Left kidney (tissue), 2 donors: Measurements from ENCODE around the gene TMEM222. TPM values are rescaled to one million over a fixed set of nuclear protein-coding genes. Genes with fewer than 3 reads are reported as not detected.

Experiments
- DNase-seq: peaks from one replicate; pipeline ENCODE4 v3.0.0-alpha.2; 2013
- polyA plus RNA-seq: library from polyadenylated mRNA; unstranded; fragments of 120-200 nt; gene quantifications from one replicate; pipeline ENCODE4 v1.2.1, GENCODE V29; 2013; ENCODE audit not compliant: insufficient read length

Gene TMEM222
- polyA plus RNA-seq, 1 donor, result 38.7 TPM

DNA sequence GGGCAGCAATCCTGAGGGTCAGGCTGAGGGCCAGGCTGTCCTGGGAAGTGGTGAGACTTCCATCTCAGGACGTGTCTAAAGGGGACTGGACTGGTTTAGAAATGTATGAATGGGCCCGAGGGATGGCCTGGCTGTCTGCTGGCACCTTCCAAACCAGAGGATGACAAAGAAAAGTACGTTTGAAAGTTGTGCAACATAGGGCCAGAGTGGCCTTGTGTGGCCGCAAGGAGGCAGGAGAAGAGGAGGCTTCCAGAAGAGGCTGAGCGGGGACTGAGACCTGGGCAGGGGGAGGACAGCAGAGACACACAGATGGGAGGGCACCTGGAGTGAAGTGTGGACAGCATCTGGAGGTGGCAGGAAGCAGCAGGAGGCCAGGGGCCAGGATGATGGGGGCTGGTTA lies 17.2 kb downstream of the TMEM222 start:
- DNase-seq, result no peak

DNA sequence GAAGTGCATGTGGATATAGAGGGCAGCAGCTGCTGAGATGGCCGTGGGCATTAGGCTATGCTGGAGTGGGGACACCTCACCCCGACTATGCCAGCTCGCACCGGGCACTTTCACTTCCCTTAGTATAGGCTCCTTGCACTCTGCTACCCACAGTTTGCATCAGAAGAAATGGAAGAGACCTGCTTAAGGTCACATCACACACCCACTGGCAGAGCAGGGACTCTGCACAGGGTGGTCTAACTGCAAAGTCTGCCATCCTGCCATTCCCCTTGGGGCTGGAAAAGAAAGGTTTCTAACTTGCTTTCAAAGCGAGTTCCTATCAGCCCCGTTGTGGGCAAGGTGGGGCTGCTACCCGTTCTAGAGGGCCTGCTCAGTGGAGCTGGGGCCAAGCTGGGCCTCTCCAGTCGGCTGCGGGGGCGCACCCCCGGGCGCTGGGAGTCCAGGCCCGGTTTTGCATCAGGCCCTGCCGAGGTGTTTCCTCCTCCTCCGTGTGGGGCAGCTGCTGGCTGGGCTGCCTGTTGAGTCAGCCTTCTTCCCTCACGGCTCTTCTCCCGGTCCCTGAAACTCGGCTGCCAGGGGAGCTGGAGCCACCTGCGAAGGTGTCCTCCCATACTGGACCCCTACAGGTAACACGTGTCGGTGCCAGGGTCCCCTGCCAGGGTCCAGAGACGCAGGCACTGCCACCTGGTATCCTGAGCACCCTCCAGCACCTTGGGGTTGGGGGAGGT lies 19.7 kb downstream of the TMEM222 start, which contains the start of gene SYTL1:
Gene SYTL1 (plus strand): TSS at position 498 of the 728 bp plus-strand sequence. CDS start 3,313 bp downstream, outside the sequence.
- no peak for DNase-seq

DNA sequence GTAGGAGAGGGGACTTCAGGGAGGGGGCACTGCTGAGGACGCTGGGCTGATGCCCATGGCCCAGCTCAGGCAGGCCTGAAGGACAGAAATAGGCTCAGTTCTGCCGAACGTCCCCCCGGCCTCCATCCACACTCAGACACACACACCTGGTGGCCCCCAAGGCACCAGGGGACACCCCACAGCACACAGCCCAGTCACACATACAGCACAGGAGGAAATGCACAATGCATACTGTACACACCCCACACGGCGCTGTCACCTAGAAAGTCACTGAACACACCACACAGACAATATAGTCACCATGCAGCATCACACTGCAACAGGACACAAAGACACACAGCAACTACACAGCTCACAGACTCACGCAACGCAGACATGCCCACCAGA lies 20.4 kb downstream of the TMEM222 start:
- no peak for DNase-seq

DNA sequence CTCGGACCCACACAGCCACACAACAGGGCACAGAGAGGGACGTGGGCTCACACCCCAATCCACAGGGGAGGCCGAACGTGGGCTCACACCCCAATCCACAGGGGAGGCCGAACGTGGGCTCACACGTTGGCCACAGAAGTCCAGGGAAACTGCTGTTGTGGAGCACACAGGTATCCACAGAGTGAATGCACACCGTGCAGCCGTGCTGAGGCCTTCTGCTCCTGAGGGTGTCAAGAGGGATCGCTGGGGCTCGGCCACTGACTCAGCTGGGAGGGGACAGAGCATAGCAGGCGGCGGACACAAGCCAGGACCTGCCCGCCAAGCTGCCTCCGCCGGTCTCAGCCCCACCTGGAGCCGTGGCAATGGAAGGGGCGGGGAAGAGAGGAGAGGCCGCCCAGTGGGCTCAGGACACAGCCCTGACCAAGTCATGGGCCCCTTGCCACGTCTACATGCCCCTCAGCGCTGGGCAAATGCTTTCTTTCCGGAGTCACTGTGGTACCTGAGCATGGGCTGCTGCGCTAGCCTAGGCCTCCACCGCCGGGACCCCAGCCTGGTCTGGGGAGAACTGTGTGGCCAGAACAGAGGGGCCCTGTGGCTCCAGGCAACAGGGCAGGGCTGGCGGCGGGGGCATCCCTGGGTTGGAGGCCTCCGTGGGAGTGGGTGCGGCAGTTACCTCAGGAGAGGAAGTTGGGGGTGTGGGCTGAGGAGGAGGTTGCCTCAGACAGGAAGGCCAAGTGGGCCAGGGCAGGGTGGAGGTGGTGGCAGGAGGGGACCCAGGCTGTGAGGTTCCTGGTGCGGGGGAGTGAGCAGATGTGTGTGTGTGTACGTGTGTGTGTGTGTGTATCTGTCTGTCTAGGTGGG lies 21.0 kb downstream of the TMEM222 start:
- no peak for DNase-seq

DNA sequence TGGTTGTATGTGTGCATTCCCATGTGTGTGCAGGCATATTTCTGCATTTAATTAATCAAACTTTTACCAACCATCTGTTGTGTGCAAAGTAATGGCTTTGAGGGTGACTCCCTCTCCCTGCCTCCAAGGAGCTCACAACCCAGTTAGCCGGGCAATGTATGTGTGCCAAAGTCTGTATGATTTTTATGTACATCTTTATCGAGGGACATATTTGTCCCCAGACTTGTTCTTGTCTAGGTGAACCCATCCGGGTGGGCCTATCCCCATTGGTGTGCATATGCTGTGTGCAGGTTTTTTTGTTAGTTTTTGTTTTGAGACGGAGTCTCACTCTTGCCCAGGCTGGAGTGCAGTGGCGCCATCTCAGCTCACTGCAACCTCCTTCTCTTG lies 21.7 kb downstream of the TMEM222 start:
- no peak for DNase-seq

DNA sequence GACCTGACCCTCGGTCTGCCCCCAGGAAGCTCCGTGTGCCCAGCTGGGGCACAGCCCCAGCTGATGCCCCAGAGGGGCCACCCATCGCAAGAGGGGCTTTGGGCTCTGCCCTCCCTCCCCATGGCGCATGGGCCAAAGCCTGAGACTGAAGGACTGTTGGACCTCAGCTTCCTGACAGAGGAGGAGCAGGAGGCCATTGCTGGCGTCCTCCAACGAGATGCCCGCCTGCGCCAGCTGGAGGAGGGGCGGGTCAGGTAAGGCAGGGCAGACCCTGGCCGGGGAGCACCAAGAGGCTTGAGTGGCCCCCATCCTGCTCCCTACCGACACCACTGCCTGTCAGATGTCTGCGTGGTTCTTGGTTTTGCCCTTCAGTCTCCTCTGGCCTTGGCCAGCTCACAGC lies 23.3 kb downstream of the TMEM222 start:
- DNase-seq, result no peak

DNA sequence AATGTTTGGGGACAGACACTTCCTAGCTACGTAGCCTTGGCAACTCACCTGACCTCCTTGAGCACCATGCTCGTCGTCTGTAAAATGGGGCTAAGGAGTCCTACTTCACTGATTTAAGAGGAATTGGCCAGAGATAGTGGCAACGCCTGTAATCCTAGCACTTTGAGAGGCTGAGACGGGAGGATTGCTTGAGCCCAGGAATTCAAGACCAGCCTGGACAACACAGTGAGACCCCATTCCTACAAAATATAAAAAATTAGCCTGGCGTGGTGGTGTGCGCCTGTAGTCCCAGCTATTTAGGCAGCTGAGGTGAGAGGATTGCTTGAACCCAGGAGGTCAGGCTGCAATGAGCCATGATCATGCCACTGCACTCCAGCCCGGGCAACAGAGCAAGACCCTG lies 24.4 kb downstream of the TMEM222 start:
- no peak for DNase-seq

DNA sequence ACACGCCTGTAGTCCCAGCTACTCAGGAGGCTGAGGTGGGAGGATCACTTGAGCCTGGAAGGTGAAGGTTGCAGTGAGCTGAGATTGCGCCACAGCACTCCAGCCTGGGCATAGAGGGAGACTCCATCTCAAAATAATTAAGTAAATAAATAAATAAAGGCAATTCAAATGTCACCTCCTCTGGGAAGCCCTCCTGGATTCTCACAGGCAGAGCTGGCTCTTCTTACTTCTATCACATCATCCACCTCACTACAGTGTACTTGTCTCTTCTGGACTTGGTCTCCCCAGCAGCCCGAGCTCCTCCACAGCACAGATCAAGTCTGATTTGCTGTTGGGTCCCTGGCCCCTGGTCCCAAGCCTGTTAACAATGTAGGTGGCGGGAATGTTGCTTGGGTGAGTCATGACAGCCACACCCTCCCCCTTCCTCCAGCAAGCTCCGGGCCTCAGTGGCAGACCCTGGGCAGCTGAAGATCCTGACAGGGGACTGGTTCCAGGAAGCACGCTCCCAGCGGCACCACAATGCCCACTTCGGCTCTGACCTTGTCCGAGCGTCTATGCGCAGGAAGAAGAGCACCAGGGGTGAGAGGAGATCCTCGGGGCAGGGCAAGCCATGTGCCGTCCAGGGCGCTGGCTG lies 25.1 kb downstream of the TMEM222 start:
- no peak for DNase-seq

DNA sequence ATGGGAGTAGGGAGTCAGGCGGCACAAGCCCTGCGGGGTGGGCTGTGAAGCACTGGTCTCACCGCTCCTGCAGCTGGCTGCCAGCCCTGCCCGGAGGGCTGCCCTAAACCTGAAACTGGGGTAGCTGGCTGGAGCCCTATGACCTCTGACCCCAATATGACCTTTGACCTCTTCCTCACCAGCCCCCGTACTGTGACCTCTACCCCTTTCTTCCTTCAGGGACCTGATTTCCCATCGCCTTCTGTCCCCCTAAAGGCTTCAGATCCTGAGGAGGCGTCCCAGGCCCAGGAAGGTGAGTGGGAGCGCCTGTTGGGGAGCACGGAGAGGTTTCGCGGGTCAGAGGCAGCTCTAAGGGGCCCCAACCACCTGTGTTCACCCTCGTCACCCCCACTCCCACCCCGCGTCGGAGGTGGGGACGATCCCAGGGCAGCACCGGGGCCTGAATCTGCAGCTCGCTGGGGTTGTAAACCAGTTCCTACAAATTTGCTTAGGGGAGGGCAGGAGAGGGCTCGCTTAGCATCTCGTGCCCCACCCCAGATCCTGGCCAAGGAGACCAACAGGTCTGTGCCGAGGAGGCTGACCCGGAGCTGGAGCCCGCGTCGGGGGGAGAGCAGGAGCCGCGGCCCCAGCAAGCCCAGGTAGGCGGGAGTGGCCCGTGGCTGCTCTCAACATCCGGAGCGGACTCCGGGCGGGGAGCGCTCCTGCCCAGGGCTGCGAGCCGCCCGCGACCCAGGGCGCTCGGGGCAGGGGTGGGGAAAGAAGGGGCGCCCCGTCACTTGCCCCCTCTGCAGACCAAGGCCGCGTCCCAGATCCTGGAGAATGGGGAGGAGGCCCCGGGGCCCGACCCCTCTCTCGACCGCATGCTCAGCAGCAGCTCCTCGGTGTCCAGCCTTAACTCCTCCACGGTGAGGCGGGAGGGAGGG lies 27.2 kb downstream of the TMEM222 start:
- DNase-seq, result no peak

DNA sequence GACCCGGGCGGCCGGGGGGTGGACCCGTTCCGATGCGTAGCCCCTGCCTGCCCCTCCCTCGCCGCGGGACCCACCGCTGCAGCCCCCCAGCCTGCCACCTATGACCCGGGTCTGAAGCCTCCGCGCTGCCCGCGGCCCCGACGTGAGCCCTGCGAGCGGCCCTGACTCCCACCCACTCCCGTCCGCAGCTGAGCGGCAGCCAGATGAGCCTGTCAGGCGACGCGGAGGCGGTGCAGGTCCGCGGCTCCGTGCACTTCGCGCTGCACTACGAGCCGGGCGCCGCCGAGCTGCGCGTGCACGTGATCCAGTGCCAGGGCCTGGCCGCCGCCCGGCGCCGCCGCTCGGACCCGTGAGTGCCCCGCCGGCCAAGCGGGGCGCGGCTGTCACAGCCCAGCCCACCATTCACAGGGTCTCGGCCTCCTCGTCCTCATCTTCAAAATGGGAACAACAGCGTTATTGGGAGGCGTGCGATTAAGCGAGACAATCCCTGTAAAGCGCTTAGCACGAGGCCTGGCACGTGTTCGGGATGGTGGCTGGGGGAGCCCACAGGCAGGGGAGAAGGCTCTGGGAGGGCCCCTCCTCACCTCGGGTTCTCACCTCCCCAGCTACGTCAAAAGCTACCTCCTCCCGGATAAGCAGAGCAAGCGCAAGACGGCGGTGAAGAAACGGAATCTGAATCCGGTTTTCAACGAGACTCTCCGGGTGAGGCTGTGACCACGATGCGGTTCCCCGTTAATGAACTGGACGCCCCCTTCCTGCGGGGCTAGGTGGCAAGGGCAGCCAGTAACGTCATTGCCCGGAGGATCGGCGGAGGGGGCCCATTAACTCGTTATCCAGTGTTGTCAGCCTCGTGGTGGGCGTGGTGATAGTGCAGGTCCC lies 28.1 kb downstream of the TMEM222 start:
- peak; percentile 70 for DNase-seq

DNA sequence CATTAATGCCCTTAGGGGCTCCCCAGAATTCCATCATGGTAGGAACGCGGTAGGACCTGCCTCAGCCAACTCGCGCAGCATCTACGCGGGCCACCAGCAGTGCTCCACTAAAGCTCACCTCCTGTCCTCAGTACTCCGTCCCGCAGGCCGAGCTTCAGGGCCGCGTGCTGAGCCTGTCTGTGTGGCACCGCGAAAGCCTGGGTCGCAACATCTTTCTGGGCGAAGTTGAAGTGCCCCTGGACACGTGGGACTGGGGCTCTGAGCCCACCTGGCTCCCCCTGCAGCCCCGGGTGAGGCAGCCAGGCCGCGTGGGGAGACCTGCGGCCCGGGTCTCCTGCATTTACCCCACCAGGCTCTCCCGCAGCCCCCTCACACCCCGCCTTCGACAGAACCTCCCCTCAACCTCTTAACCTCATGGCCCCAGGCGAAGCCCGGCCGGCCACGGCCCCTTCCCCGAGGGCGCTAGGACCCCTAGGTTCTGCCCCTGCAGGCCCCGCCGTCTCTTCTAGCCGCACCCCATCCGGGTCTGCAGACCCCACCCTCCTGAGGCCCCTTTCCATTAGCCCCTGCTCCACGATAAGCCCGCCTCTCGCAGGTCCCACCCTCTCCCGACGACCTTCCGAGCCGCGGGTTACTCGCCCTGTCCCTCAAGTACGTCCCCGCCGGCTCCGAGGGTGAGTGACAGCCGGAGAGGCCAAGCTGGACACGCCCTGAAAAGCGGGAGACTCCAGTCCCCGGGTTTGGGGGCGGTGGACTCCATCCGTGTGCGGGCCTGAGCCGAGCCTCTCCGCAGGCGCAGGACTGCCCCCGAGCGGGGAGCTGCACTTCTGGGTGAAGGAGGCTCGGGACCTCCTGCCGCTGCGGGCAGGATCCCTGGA lies 28.9 kb downstream of the TMEM222 start:
- DNase-seq, result no peak

DNA sequence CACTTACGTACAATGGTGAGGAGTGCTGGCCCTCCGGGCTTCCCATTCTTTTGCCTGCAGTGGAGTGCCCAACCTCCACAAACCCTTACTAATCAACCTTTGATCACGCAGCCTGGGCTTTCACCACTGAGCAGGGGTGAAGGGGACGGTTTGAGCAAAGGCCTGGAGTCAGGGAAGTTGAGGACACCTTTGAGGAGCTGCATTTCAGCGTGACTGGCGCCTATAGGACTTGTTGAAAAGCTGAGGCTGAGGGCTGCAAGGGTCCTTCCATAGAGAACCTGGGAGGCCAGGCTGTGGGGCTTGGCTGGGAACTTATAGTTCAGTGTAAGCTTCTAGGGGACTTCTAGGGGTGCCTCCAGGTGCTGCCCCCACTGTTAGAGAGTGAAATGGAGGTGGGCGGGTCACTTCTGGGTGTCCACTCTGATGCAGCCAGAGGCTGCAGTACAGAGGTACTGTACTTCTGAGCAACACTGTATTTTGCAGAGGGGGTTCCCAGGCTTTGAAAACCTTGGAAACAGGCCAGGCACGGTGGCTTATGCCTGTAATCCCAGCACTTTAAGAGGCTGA lies 29.7 kb downstream of the TMEM222 start:
- no peak for DNase-seq

DNA sequence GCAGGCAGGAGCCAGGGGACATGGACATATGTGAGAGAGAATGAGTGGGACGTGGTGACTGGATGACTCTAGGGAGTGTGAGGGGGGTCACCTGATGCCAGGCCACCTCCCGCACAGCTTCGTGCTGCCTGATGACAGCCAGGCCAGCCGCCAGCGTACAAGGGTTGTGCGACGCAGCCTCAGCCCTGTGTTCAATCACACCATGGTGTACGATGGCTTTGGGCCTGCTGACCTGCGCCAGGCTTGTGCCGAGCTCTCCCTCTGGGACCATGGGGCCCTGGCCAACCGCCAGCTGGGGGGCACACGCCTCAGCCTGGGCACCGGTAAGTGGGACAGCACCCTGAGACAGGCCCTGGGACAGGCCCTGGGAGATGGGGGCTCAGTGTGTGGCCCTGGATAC lies 31.2 kb downstream of the TMEM222 start:
- no peak for DNase-seq

DNA sequence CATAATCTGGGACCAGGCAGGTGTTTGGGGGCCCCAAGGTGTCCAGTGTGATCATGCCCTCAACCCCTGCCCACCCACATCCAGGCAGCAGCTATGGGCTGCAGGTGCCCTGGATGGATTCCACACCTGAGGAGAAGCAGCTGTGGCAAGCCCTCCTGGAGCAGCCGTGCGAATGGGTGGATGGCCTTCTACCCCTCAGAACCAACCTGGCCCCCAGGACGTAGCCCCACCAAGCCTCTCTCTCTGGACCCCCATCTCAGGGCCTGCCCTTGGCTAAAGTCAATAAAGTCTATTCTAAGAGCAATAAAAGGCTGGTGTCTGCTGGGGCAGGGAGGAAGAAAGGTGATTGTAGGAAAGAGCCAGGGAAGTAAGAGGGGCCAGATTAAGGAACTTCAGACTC lies 31.7 kb downstream of the TMEM222 start:
- DNase-seq, result no peak

DNA sequence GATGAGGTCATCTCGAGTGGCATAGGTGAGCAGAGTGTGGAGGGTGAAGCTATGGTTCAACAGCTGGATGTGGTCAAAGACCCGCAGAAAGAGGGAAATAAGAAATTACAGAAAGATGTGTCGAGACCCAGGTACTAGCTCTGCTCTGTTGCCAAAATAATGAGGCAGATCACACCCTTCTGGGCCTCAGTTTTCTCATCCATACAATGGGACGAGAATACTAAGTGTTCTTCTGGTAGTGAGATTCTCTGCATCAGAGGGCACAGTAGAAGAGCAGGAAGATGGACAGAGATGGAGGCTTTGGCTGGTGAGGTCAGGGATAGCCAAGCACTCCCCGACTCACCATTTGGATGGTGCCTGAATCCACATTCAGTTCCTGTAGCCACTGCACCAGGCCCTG lies 33.7 kb downstream of the TMEM222 start:
- no peak for DNase-seq

DNA sequence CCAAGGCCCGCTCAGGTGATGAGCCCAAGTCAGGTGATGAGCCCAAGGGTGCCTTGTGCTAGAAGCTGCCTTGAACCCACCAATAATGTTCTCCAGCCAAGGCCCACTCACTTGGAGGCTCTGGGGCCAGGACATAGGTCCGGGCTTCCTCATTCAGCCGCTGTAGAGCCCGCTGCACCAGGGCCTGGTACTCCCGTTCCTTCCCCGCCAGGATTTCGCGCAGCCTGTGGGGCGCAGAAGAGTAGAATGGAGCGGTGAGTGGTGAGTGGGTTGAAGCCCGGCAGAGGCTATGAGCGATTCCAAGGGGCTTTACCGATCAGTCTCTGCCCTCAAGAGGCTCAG lies 34.3 kb downstream of the TMEM222 start:
- no peak for DNase-seq

DNA sequence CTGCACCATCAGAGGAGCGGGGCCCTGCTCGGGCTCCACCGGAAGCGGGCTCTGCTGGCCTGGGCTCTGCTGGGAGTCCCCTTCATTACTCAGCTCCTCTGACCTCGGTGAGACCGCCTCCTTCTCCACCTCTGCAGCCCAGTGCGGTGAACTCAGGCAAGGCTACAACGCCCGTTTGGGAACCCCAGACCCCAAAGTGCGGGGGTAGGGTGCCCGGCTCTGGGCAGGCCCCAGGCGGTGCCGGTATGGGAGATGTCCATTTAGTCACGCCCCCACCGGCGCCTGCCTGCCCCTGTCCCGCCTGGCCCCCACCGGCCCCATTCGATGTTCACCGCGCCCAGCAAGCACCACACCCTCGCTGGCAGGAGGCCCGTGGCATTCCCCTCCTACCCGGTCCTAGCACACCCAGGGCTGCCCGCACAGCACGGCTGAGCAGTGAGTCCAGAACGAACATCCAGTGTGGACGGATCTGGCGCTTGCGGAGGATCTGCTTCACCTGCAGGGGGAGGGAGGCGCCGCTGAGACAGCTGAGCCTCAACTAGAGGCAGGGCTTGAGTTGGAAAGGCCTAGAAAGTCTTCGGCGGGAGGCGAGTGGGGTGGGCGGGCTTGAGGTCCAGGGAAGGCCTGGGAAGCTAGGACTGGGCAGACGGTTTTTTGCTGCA lies 34.8 kb downstream of the TMEM222 start:
- DNase-seq, result no peak

DNA sequence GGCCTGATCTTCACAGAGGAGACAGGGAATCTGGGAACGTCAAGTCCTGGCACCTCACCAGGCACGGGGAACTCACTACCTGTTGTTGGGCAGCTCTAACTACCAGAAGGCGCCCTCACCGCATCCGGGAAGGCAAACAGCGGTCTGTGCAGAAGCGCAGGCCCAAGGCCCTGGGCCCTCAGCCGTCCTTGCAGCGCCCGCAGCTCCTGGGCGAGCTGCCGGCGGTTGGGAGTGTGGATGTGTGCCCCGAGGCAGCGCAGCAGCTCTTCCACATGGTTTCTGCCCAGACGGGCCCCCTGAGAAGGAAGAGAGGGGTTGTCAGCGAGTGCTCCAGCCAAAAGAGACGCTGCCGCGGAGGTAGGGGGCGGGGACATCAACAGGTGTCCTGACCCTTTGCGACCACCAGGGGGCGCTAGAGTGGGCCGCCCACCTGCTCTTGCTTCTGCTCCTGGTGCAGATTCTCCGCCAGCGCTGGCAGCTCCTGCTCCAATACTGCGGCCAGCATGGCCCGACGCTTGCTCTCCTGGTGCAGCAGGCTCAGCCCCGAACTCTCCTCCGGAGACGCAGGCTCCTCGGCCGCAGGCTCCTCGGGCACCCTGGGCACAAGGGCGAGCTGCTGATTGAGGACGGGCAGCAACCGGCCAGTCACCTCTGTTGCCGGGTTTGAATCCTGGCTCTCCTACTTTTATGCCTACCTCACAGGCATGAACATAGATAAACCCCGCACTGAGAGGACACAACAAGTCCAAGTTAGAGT lies 35.5 kb downstream of the TMEM222 start:
- DNase-seq, result peak; percentile 55
